Keratinocyte (primary cell): ENCODE measurements around the gene ROR2.

Experiments
- EZH2 ChIP-seq: IDR thresholded peaks from one replicate; pipeline ENCODE4 v1.6.1; 2012; ENCODE audit warnings: inconsistent platforms, mild to moderate bottlenecking, low read length, moderate library complexity
- TF ChIP-seq, protein P1 (sequence below), 3 experiments: IDR thresholded peaks in 1 of 3; conservative IDR thresholded peaks in 1 of 3; optimal IDR thresholded peaks in 1 of 3; 2 replicates in 2 of 3; 3 replicates in 1 of 3; pipeline versions ENCODE3 to v1.5.1; 2011; ENCODE audit warnings: low read length in 3 of 3, mild to moderate bottlenecking in 3 of 3, moderate library complexity in 2 of 3, control low read depth in 1 of 3, inconsistent platforms in 1 of 3; ENCODE audit not compliant: insufficient read depth in 2 of 3; ENCODE audit errors: extremely low read depth in 1 of 3

DNA sequence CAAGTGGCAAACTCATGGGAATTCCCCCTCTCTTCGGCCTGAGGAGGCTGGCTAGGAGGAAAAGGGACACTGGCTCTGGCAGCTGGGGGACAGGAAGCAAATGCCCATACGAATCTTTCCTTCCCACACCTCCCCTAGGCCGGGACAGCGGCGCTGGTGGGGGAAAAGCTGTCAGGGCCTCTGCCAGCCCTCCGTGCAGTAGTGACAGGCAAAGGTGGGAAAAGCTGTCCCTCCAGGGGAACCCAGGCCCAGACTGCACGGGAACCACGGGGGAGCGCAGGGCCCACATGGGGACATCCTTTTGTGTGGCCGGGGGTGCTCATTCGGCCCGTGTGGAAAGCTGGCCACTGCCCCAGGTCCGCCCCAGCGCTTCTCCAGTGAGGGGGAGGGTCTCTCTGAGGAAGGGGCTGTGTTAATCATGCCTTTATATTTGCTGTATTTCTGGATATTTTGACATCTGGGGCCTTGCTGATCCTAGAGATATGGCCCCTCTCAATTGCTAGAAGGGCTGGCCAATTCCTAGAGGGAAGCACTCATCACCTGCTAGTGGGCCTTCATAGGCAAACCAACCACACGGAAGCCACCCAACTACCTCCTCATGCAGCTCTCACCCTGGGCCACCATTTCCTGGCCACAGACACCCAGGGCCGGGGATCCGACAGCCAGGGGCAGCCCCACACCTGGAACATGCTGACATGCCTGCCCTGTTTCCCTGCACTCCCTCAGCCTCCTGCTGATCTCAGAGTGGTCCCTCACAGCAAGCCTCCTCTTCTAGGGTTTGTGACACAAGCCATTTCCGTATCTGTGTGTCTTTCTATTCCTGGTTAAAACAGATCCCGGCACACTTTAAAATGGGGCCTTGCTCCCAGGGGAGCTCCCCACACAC lies 138.8 kb downstream of the ROR2 start:
- TF ChIP-seq, protein P1, sequence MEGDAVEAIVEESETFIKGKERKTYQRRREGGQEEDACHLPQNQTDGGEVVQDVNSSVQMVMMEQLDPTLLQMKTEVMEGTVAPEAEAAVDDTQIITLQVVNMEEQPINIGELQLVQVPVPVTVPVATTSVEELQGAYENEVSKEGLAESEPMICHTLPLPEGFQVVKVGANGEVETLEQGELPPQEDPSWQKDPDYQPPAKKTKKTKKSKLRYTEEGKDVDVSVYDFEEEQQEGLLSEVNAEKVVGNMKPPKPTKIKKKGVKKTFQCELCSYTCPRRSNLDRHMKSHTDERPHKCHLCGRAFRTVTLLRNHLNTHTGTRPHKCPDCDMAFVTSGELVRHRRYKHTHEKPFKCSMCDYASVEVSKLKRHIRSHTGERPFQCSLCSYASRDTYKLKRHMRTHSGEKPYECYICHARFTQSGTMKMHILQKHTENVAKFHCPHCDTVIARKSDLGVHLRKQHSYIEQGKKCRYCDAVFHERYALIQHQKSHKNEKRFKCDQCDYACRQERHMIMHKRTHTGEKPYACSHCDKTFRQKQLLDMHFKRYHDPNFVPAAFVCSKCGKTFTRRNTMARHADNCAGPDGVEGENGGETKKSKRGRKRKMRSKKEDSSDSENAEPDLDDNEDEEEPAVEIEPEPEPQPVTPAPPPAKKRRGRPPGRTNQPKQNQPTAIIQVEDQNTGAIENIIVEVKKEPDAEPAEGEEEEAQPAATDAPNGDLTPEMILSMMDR (optimal IDR thresholded peaks at IDR 0.05 in 1 of 3, IDR thresholded peaks at IDR 0.05 in 1 of 3, conservative IDR thresholded peaks at IDR 0.05 in 1 of 3; ENCODE audit: extremely low read depth in 1 of 3, insufficient read depth in 2 of 3, low read length in 3 of 3): no peak
- no peak for TF ChIP-seq EZH2
